ENCODE measurements around the gene PHOSPHO2.

- TF ChIP-seq, protein P1, sequence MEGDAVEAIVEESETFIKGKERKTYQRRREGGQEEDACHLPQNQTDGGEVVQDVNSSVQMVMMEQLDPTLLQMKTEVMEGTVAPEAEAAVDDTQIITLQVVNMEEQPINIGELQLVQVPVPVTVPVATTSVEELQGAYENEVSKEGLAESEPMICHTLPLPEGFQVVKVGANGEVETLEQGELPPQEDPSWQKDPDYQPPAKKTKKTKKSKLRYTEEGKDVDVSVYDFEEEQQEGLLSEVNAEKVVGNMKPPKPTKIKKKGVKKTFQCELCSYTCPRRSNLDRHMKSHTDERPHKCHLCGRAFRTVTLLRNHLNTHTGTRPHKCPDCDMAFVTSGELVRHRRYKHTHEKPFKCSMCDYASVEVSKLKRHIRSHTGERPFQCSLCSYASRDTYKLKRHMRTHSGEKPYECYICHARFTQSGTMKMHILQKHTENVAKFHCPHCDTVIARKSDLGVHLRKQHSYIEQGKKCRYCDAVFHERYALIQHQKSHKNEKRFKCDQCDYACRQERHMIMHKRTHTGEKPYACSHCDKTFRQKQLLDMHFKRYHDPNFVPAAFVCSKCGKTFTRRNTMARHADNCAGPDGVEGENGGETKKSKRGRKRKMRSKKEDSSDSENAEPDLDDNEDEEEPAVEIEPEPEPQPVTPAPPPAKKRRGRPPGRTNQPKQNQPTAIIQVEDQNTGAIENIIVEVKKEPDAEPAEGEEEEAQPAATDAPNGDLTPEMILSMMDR (conservative IDR thresholded peaks at IDR 0.05; ENCODE audit: low read depth, low read length): no peak
- TF ChIP-seq EZH2 (IDR thresholded peaks at IDR 0.05; ENCODE audit: low read length, unreplicated experiment) (no peak), EZH2phosphoT487 (IDR thresholded peaks at IDR 0.05; ENCODE audit: borderline replicate concordance, low read length) (no peak)
Observed at GRCh38 chr2:169676850-169677249, 17.4 kb upstream of the PHOSPHO2 start.

All from PC-3 (cell line).